Measurements from ENCODE around the gene TAF11L6. TPM values are rescaled to one million over a fixed set of nuclear protein-coding genes. Genes with fewer than 3 reads are reported as not detected.
A peak's percentile ranks its signal among the peaks of the same experiment; 100 is the strongest.
"Not testable (repeated sequence)": the region's sequence is repeated elsewhere in the genome, so short reads cannot be mapped to it uniquely, and the experiment has no call there.

TAF11L6 gene
- total RNA-seq = not detected
- long read RNA-seq, donor 1 = 0 reads
- long read RNA-seq, donor 2 = 0 reads

- intact Hi-C loops (cut with DNase I); DNase-seq (ENCODE audit: low spot score): not testable (repeated sequence)
Measured at GRCh38 chr5:17528369-17528768, at the start of gene TAF11L6. Gene TAF11L6, plus strand, starts transcription at chr5:17528669.

- intact Hi-C loops (cut with DNase I) = no loop called here
- DNase-seq (ENCODE audit: low spot score) = no peak
Measured at GRCh38 chr5:17481378-17481777, 47.1 kb upstream of the TAF11L6 start.

- DNase-seq (ENCODE audit: low spot score) = no peak
- intact Hi-C loops (cut with DNase I) = no loop called here
Measured at GRCh38 chr5:17482790-17483189, 45.7 kb upstream of the TAF11L6 start.

- intact Hi-C loops (cut with DNase I); DNase-seq (ENCODE audit: low spot score): not testable (repeated sequence)
Measured at GRCh38 chr5:17486464-17487173, 41.9 kb upstream of the TAF11L6 start.

DNA sequence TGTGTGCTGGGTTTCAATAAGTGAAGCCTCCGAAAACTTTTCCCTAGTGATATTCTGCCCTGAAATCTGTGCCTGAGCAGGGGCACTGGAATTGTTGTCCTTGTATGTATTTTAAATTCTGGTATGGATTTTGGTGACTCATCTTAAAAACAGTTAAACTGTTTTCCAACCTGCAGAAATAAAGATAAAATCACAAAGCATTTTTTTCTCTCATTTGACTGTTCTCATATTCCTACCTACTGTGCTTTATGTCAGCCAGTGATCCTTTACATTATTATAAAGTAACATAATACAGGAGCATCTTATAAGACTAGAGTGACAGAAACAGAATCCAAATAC, 41.3 kb upstream of the TAF11L6 start:
- no peak for DNase-seq (ENCODE audit: low spot score)
- intact Hi-C loops (cut with DNase I) = no loop called here

DNA sequence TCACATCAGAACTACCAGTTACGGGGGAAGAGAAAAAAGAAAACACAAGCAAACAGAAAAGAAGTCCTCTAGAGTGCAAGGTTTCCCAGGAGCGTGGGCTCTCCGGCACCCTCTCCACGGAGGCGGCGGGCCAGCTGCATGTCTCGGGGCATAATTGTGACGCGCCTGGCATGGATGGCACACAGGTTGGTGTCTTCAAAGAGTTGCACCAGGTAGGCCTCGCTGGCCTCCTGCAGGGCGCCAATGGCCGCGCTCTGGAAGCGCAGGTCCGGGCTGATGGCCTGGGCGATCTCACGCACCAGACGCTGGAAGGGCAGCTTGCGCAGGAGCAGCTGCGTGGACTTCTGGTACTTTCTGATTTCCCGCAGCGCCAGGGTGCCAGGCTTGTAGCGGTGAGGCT, 37.2 kb upstream of the TAF11L6 start:
- DNase-seq (ENCODE audit: low spot score); intact Hi-C loops (cut with DNase I): not testable (repeated sequence)

- DNase-seq (ENCODE audit: low spot score) = no peak
- intact Hi-C loops (cut with DNase I) = no loop called here
Measured at GRCh38 chr5:17492770-17493169, 35.7 kb upstream of the TAF11L6 start.

- intact Hi-C loops (cut with DNase I) = no loop called here
Measured at GRCh38 chr5:17497446-17497845, 31.0 kb upstream of the TAF11L6 start.

GRCh38 chr5:17497931-17498330, 30.5 kb upstream of the TAF11L6 start, which contains the start of gene TAF11L2:
Gene TAF11L2, plus strand, starts transcription at chr5:17498231.
- intact Hi-C loops (cut with DNase I); DNase-seq (ENCODE audit: low spot score): not testable (repeated sequence)

More at GRCh38 chr5:17497446-17497845, 31.0 kb upstream of the TAF11L6 start:
- no peak for DNase-seq (ENCODE audit: low spot score)

DNA sequence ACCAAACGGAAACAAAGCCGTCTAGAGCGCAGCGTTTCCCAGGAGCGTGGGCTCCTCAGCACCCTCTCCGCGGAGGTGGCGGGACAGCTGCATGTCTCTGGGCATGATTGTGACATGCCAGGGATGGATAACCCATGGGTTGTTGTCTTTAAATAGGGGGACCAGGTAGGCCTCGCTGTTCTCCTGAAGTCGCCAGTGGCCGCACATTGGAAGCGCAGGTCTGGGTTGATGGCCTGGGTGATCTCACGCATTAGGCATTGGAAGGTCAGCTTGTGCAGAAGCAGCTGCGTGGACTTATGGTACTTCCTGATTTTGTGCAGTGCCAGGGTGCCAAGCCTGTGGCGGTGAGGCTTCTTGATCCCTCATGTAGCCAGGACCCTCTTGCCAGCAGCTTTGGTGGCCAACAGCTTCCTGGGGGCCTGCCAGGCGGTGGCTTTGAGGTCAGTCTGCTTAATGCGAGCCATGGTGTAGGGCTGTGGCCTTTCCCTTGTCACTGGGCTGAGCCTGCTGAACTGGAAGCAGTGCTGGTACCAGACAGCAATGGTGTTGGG, 16.6 kb upstream of the TAF11L6 start:
- DNase-seq (ENCODE audit: low spot score) = no peak
- intact Hi-C loops (cut with DNase I) = no loop called here

DNA sequence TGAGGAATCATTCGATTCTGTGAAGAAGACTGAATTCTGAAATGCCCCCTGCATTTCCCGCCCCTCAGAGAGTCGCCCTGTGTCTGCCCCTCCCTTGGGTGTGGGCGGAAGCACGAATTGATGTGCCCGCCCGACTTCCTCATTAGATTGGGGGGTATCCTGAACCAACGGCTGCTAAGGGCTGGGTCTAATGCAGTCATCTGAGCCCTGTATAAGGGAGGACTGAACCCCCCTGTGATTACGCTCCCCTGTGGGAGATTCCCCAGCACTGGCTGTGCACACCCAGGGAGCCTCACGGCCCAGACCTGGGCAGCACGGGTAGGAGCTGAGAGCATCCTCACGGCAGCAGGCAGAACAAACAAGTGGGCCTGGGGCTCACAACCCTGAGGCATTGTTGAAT, 10.9 kb upstream of the TAF11L6 start:
- DNase-seq (ENCODE audit: low spot score) = peak; percentile 91
- intact Hi-C loops (cut with DNase I) = not testable (repeated sequence)

DNA sequence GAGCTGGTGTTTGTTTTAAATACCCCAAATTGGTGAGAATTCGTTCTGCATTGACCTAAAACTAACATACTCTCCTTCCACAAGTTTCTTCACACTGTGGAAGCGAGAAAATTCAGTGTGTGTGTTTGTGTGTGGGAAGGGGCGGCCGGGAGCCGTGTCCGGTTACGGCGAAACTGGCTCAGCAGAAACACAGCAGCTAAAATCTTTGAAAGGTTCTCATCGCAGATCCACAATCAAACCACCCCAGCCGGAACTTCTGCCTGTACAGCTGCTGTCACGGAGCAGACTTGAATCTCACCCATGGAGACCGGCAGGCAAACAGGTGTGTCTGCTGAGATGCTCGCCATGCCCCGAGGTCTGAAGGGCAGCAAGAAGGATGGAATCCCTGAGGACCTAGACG, 10.4 kb upstream of the TAF11L6 start, which contains the start of gene TAF11L3:
Gene TAF11L3 (plus strand): TSS at position 301 of the 400 bp plus-strand sequence.
- intact Hi-C loops (cut with DNase I); DNase-seq (ENCODE audit: low spot score): not testable (repeated sequence)

DNA sequence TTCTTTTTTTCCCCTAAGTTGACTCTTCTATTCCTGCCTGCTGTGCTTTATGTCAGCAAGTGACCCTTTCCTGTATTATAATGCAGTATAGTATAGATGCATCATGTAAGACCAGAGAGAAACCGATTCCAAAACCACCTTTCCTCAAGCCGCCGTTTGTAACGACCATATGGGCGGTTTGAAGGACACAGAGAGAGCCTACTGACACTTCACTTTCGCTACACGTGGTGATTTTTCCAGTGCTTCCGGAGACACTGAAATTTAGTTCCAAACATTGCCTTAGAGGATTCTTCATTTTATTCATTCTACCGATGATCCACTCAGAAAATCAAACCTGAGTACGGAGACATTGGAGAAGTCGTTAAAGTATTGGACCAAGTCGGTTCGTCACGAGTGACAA, 9.0 kb upstream of the TAF11L6 start:
- DNase-seq (ENCODE audit: low spot score); intact Hi-C loops (cut with DNase I): not testable (repeated sequence)

DNA sequence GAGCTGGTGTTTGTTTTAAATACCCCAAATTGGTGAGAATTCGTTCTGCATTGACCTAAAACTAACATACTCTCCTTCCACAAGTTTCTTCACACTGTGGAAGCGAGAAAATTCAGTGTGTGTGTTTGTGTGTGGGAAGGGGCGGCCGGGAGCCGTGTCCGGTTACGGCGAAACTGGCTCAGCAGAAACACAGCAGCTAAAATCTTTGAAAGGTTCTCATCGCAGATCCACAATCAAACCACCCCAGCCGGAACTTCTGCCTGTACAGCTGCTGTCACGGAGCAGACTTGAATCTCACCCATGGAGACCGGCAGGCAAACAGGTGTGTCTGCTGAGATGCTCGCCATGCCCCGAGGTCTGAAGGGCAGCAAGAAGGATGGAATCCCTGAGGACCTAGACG, 7.0 kb upstream of the TAF11L6 start, which contains the start of gene TAF11L4:
Gene TAF11L4 (plus strand): TSS at position 301 of the 400 bp plus-strand sequence.
- DNase-seq (ENCODE audit: low spot score); intact Hi-C loops (cut with DNase I): not testable (repeated sequence)

DNA sequence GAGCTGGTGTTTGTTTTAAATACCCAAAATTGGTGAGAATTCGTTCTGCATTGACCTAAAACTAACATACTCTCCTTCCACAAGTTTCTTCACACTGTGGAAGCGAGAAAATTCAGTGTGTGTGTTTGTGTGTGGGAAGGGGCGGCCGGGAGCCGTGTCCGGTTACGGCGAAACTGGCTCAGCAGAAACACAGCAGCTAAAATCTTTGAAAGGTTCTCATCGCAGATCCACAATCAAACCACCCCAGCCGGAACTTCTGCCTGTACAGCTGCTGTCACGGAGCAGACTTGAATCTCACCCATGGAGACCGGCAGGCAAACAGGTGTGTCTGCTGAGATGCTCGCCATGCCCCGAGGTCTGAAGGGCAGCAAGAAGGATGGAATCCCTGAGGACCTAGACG, 3.5 kb upstream of the TAF11L6 start, which contains the start of gene TAF11L5:
Gene TAF11L5 (plus strand): TSS at position 301 of the 400 bp plus-strand sequence.
- intact Hi-C loops (cut with DNase I); DNase-seq (ENCODE audit: low spot score): not testable (repeated sequence)

GRCh38 chr5:17526504-17526903, 2.0 kb upstream of the TAF11L6 start:
- DNase-seq (ENCODE audit: low spot score); intact Hi-C loops (cut with DNase I): not testable (repeated sequence)

Other genes with a start within 250 kb of the TAF11L6 start
- gene TAF11L2, start 30.4 kb upstream of the TAF11L6 start, total RNA-seq = not detected
- gene TAF11L3, start 10.3 kb upstream of the TAF11L6 start, total RNA-seq = not detected
- gene TAF11L4, start 6.9 kb upstream of the TAF11L6 start, total RNA-seq = not detected
- not detected for gene TAF11L5, start 3.4 kb upstream of the TAF11L6 start, total RNA-seq
- gene TAF11L7, start 57.1 kb downstream of the TAF11L6 start, total RNA-seq = not detected
- not detected for gene TAF11L8, start 62.3 kb downstream of the TAF11L6 start, total RNA-seq
- gene TAF11L9, start 65.7 kb downstream of the TAF11L6 start, total RNA-seq = not detected
- not detected for gene TAF11L10, start 69.2 kb downstream of the TAF11L6 start, total RNA-seq
- gene TAF11L11, start 75.5 kb downstream of the TAF11L6 start, total RNA-seq = not detected
- not detected for gene TAF11L12, start 81.7 kb downstream of the TAF11L6 start, total RNA-seq
- not detected for gene TAF11L13, start 103.4 kb downstream of the TAF11L6 start, total RNA-seq
- not detected for gene TAF11L14, start 105.8 kb downstream of the TAF11L6 start, total RNA-seq